ENCODE data around the gene VCL.

DNA sequence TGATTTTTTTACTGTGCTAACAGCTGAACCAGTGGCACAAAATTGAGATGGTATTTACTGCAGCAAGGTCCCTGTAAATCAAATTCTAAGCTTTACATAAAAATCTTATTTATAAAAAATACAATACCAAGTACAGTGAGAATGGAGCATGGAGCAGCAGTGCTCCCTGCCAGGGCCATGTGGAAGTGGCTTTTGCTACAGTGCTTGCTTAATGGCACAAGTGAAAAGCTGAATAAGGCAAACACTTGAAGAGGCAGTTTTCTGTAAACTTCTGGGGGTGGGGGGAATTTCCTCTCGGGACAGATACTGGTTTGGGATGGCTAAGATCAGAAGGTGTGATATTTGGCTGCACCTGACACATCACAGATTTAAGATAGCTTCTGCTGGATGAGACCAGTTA, 125.2 kb downstream of the VCL start:
- TF ChIP-seq TEAD4 (IDR thresholded peaks at IDR 0.05) (no peak), RAD21 (IDR thresholded peaks at IDR 0.05; ENCODE audit: low read depth) (no peak), EP300 (IDR thresholded peaks at IDR 0.05; ENCODE audit: borderline replicate concordance) (no peak)
